ENCODE data around the gene CD24.

Gene CD24

DNA sequence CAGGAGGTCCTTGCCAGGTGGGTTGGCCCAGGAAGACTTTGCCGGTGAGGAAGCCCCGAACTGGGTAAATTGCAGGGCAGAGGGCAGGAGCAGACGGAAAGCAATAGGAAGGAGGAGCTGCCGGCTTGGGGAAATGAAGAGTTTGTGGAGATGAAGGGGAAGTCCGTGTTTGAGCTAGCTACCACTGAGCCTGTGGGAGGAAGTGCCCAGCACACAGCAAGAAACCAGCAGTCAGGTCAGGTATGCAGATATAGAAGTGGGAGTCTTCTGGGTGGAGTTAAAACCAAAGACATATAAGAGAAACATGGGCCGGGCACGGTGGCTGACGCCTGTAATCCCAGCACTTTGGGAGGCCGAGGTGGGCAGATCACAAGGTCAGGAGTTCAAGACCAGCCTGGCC lies 34.7 kb downstream of the CD24 start:
- Histone ChIP-seq H3K9ac (ENCODE audit: low read length in 5 of 5) (no peak overlapping the region), H3K9me3 (ENCODE audit: control insufficient read depth in 5 of 5, low read length in 5 of 5) (no peaks in the 10 kb centered on the region), H3K27me3 (ENCODE audit: control insufficient read depth in 5 of 5, insufficient read depth in 4 of 5, low read length in 5 of 5) (peaks cover 0 to 5% (median 0%) of the 10 kb centered on the region in 5 donors), H3K4me3 (ENCODE audit: low read depth in 1 of 5, low read length in 5 of 5) (no peak overlapping the region), H3K27ac (ENCODE audit: low read depth, low read length) (no peak overlapping the region), H3K36me3 (ENCODE audit: control insufficient read depth in 5 of 5, insufficient read depth in 5 of 5, low read length in 5 of 5) (no peaks in the 10 kb centered on the region), H3K4me1 (ENCODE audit: control insufficient read depth in 5 of 5, insufficient read depth in 5 of 5, low read length in 5 of 5) (no peaks in the 10 kb centered on the region)

DNA sequence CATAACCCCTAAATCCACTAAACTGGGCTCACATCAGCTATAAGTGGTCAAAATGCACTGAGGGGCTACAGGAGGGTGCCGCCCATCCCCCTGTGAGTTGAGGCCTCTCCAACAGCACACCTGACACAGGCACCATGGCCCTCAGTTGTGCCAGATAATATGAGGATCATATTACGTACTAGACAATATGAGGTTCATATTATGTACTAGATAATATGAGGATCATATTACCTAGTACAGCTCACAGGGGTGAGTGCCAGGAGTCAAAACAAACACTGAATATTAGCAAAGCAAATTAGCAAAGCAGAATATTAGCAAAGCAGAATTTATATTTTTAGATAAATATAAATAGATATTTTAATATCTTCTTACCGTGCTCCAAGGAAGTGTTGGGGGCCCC lies 35.3 kb downstream of the CD24 start:
- no peaks in the 10 kb centered on the region for H3K9me3 ChIP-seq (ENCODE audit: control insufficient read depth in 5 of 5, low read length in 5 of 5)

DNA sequence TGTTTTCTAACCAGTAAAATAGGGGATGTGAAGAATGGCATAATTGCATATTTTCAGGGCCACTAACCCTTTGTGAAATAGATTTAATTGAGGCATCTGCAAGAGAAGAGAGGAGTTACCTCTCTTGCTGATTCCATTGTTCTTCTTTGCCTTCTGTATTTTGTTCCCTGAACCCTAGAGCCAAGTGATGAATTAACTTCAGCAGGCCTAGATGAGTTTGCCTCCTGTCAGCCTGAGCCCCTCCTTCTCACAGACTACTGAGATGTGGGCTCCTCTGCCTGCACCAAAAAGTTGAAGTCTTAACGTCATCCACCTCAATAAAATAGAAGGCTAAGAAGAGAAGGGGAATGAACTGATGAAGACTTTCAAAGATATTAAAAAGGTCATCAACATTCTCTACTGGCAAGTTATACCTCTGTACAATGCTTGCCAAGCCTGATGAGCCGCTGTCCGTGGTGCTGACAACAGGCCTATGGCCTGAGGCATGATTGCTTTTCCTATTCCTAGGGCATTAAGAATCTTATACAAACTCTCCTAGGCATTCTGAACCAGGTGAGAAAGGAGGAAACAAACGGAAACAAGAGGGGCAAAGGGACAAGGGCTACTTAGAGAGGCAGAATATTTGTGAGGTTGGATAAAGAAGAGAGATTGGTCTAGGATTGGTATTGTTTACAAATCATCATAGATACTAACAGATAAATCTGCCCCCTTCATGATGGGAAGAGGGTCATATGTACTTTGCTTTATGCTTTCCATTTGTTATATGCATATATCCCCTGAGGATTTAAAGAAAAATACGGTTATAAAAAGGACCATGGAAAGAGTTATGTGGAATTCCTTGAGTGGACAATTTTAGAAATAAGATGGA lies 46.8 kb downstream of the CD24 start:
- no peaks in the 10 kb centered on the region for H3K9me3 ChIP-seq (ENCODE audit: control insufficient read depth in 5 of 5, low read length in 5 of 5)
- H3K9ac ChIP-seq (ENCODE audit: low read length in 5 of 5), result no peak overlapping the region
- H3K4me1 ChIP-seq (ENCODE audit: control insufficient read depth in 5 of 5, insufficient read depth in 5 of 5, low read length in 5 of 5), result no peaks in the 10 kb centered on the region
- no peaks in the 10 kb centered on the region for H3K27me3 ChIP-seq (ENCODE audit: control insufficient read depth in 5 of 5, insufficient read depth in 4 of 5, low read length in 5 of 5)
- no peak overlapping the region for H3K27ac ChIP-seq (ENCODE audit: low read depth, low read length)
- no peak overlapping the region for H3K4me3 ChIP-seq (ENCODE audit: low read depth in 1 of 5, low read length in 5 of 5)
- H3K36me3 ChIP-seq (ENCODE audit: control insufficient read depth in 5 of 5, insufficient read depth in 5 of 5, low read length in 5 of 5), result no peaks in the 10 kb centered on the region

More for the DNA sequence above, 35.3 kb downstream of the CD24 start:
- no peak overlapping the region for H3K4me3 ChIP-seq (ENCODE audit: low read depth in 1 of 5, low read length in 5 of 5)
- no peaks in the 10 kb centered on the region for H3K4me1 ChIP-seq (ENCODE audit: control insufficient read depth in 5 of 5, insufficient read depth in 5 of 5, low read length in 5 of 5)
- peaks cover 0 to 5% (median 0%) of the 10 kb centered on the region in 5 donors for H3K27me3 ChIP-seq (ENCODE audit: control insufficient read depth in 5 of 5, insufficient read depth in 4 of 5, low read length in 5 of 5)
- no peak overlapping the region for H3K9ac ChIP-seq (ENCODE audit: low read length in 5 of 5)
- no peak overlapping the region for H3K27ac ChIP-seq (ENCODE audit: low read depth, low read length)
- no peaks in the 10 kb centered on the region for H3K36me3 ChIP-seq (ENCODE audit: control insufficient read depth in 5 of 5, insufficient read depth in 5 of 5, low read length in 5 of 5)

DNA sequence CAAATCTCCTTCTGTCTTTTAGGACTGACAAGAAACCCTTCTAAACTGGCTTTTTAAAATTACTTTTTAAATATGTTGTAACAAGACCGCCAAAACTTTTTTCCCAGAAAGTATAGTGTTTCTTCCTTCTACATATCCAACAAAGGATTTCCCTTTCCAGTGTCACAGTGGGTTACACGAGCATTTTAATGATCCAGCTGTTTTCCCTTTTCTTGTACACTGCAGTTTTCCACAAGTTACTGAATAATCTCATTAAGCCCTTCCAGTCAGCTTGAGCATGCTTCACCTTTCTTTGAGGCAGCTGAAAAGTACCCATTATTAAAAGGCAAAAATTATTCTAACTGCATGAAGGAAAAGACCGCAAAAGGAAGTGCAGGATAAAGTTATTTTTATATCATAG lies 48.6 kb downstream of the CD24 start:
- no peak overlapping the region for H3K27ac ChIP-seq (ENCODE audit: low read depth, low read length)

DNA sequence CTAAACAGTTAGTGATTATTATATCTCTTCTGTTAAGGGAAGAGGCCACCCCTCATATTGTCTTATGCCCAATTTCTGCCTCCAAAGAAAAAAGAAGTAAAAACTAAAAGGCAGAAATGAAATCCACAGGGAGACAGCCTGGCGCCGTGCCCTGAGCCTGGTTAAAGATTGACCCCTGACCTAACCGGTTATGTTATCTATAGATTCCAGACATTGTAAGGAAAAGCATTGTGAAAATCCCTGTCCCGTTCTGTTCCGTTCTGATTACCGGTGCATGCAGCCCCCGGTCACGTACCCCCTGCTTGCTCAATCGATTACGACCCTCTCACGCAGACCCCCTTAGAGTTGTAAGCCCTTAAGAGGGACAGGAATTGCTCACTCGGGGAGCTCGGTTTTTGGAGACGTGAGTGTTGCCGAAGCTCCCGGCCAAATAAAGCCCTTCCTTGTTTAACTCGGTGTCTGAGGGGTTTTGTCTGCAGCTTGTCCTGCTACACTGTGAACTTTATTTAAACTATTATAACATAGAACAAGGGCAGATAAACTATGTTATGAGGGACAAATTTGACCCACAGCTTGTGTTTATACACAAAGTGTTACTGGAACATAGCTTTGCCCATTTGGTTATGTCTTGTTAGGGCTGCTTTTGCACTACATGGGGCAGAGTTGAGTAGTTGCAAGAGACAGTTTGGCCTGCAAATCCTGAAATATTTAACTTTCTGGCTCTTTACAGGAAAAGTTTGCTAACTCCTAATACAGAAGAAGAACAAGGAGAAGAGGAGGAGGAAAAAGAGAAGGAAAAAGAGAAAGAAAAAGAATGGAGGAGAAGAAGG lies 49.6 kb downstream of the CD24 start:
- H3K36me3 ChIP-seq (ENCODE audit: control insufficient read depth in 5 of 5, insufficient read depth in 5 of 5, low read length in 5 of 5), result no peaks in the 10 kb centered on the region
- no peak overlapping the region for H3K27ac ChIP-seq (ENCODE audit: low read depth, low read length)
- no peaks in the 10 kb centered on the region for H3K27me3 ChIP-seq (ENCODE audit: control insufficient read depth in 5 of 5, insufficient read depth in 4 of 5, low read length in 5 of 5)
- no peak overlapping the region for H3K4me3 ChIP-seq (ENCODE audit: low read depth in 1 of 5, low read length in 5 of 5)
- H3K9me3 ChIP-seq (ENCODE audit: control insufficient read depth in 5 of 5, low read length in 5 of 5), result no peaks in the 10 kb centered on the region
- H3K4me1 ChIP-seq (ENCODE audit: control insufficient read depth in 5 of 5, insufficient read depth in 5 of 5, low read length in 5 of 5), result no peaks in the 10 kb centered on the region
- H3K9ac ChIP-seq (ENCODE audit: low read length in 5 of 5), result no peak overlapping the region

More for the DNA sequence above, 48.6 kb downstream of the CD24 start:
- no peak overlapping the region for H3K4me3 ChIP-seq (ENCODE audit: low read depth in 1 of 5, low read length in 5 of 5)
- H3K9ac ChIP-seq (ENCODE audit: low read length in 5 of 5), result no peak overlapping the region
- no peaks in the 10 kb centered on the region for H3K4me1 ChIP-seq (ENCODE audit: control insufficient read depth in 5 of 5, insufficient read depth in 5 of 5, low read length in 5 of 5)
- H3K36me3 ChIP-seq (ENCODE audit: control insufficient read depth in 5 of 5, insufficient read depth in 5 of 5, low read length in 5 of 5), result no peaks in the 10 kb centered on the region
- H3K27me3 ChIP-seq (ENCODE audit: control insufficient read depth in 5 of 5, insufficient read depth in 4 of 5, low read length in 5 of 5), result no peaks in the 10 kb centered on the region
- no peaks in the 10 kb centered on the region for H3K9me3 ChIP-seq (ENCODE audit: control insufficient read depth in 5 of 5, low read length in 5 of 5)

DNA sequence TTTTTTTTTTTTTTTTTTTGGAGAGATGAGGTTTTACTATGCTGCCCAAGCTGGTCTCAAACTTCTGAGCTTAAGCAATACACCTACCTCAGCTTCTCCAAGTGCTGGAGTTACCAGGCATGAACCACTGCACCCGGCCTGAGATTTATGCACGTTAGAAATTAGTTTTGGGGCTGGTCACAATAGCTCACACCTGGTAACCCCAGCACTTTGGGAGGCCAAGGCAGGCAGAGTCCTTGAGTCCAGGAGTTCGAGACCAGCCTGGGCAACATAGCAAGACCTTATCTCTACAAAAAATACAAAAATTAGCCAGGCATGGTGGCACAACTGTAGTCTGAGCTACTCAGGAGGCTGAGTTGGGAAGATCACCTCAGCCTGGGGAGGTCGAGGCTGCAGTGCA lies 51.9 kb downstream of the CD24 start:
- Histone ChIP-seq H3K9ac (ENCODE audit: low read length in 5 of 5) (no peak overlapping the region), H3K36me3 (ENCODE audit: control insufficient read depth in 5 of 5, insufficient read depth in 5 of 5, low read length in 5 of 5) (no peaks in the 10 kb centered on the region), H3K4me1 (ENCODE audit: control insufficient read depth in 5 of 5, insufficient read depth in 5 of 5, low read length in 5 of 5) (no peaks in the 10 kb centered on the region), H3K27me3 (ENCODE audit: control insufficient read depth in 5 of 5, insufficient read depth in 4 of 5, low read length in 5 of 5) (no peaks in the 10 kb centered on the region), H3K9me3 (ENCODE audit: control insufficient read depth in 5 of 5, low read length in 5 of 5) (no peaks in the 10 kb centered on the region), H3K4me3 (ENCODE audit: low read depth in 1 of 5, low read length in 5 of 5) (no peak overlapping the region), H3K27ac (ENCODE audit: low read depth, low read length) (no peak overlapping the region)

Measured in subcutaneous abdominal adipose tissue (tissue), 5 donors.